Measurements from ENCODE around the gene DCUN1D2. TPM values are rescaled to one million over a fixed set of nuclear protein-coding genes. Genes with fewer than 3 reads are reported as not detected.
"Not testable (repeated sequence)": the region's sequence is repeated elsewhere in the genome, so short reads cannot be mapped to it uniquely, and the experiment has no call there.

Gene DCUN1D2
- total RNA-seq, 1 donor from 2014 or later, result 15.1 TPM

DNA sequence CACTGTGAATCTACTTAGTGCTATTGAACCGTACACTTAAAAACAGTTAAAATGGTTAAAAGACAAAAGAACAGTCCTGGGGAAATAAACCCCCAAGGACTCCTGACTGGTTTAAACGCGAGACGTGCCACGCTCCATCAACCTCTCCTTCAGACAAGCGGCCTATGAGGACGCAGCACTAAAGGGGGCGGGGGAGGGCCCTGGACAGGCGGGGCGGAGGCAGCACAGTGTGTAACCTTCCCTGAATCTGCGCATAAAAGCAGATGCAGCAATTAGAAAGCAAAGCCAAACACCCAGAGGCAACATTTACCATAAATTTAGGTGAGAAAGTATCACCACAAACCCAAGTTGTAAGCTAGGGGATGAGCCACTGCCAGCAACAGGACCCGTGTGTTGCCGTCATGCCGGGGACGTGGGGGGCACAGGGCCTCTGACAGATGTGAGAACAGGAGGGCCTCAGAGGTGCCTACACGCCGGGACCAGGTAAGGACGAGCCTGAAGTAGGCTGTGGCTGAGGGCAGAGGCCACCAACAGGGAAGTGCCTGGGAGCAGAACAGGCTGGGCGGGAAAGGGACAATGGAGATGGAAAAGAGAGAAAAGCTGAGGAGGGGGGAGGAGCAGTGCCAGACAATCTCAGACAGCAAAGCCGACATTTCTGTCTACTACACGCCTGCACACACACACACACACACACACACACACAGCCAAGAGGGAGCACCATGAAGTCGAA lies 21.9 kb downstream of the DCUN1D2 start:
- DNase-seq (ENCODE audit: extremely low read depth, low read depth, low spot score), result no peak

DNA sequence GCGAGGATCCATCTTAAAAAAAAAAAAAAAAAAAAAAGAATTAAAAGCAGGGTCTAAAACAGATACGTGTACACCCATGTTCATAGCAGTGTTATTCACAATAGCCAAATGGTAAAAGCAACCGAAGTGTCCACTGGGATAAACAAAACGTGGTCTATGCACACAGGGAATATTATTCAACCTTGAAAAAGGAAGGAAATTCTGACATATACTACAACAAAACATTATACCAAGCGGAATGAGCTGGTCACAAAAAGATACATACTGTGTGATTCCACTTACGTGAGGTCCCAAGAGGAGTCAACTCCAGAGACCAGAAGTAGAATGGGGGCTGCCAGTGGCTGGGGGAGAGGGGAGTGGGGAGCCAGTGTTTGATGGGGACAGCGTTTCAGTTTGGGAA lies 22.5 kb downstream of the DCUN1D2 start:
- no peak for DNase-seq (ENCODE audit: extremely low read depth, low read depth, low spot score)

DNA sequence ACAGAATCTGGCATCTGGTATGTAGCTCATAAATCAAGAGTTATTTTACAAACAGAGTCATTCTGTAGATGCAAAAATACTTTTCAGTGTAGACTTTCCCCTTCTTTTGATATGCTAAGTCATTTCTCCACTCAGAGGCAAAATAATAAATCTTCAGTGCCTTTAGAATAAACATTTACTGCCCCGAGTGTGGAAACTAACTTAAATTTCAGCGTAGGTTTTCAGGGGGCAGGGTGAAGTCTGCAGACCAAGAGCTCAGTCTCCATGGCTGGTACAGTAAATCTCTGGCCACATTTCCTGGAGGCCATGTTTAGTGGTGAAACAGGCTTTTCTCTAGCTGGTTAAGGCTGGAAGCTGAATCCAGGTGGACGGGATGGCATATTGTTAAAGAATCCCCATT lies 24.1 kb downstream of the DCUN1D2 start:
- DNase-seq (ENCODE audit: extremely low read depth, low read depth, low spot score), result no peak

DNA sequence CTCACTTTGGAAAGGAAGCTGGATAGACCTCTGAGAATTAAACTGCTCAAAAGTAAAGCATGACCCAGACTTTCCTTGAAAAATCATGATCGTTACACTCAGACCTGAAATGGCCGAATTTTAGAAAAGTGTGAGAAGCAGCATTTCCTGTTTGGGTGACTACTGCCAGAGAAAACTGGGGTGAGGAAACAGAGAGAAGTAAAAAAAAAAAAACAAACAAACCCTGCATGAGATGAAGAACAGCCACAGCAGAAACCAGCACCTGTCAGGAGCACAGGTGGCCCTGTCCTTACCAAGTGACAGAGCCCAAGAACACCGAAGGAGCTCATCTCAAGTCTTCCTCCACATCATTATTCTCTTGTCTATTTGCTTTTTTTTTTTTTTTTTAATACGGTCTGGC lies 25.2 kb downstream of the DCUN1D2 start:
- no peak for DNase-seq (ENCODE audit: extremely low read depth, low read depth, low spot score)

DNA sequence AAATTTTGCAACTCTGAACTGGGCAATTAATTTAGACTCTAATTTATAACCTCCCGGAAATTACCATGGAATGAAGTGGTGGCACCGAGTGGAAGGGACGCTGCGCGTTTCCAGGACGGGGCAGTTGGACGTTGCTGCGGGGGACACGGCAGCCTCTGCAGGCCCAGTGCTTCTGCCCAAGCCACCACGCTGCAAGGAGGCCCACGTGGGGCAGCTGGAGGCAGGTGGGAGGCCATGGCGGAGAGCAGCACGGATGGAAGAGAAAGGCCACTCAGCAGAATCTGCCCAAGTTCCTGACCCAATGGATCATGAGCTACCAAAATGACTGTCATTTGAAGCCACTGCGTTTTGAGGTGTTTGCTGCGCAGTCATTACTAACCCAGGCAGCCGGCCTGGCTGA lies 26.0 kb downstream of the DCUN1D2 start:
- DNase-seq (ENCODE audit: extremely low read depth, low read depth, low spot score), result no peak

DNA sequence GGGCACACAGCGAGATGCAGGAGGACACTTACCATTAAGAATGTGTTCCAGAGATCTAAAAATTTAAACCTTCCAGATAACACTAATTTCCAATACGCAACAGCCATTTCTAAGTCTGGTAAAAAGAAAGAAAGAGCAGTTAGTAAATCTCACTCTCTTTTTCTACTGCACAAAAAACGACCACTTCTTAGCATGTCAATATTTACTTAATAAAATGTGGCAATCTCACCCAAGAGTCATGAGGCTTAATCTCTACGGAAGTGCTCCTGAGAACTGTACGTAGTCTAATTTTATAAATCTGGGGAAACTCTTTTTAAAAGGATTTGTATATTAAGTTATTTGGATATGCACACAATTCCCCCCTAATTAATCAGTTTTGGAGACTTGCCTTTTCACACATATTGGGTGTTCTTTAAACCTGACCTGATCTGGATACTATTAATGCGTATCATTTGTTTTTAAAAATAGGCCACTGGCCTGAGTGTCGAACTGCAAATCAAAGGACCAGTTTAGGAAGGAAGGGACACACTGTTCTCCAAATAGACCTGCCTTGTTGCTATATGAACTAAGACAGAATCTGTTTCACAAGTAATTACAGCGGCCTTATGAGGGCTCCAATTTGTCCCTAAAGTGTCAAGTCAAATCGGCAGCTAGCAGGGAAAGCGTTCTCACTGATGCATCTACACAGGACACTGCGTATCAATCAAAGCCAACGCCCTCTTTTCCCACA lies 29.3 kb downstream of the DCUN1D2 start:
- DNase-seq (ENCODE audit: extremely low read depth, low read depth, low spot score), result no peak

DNA sequence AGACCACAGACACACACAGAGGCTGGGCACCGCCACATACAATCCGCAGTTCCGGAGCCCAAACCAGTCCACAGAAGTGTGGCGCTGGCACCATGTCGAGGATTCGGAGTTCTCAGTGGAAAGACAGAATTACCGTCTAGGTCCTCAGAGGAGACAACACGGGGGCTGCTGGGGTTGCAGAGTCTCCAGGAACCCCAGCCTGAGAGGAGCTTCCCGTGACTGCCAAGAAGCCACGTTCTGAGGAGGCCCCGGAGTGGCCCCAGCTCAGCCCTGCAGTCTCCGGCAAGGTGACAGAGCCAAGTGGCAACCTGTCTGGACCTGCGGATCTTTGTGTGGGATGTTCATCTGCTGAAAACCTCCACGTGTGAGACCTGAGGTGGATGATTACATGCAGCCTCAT lies 29.9 kb downstream of the DCUN1D2 start:
- no peak for DNase-seq (ENCODE audit: extremely low read depth, low read depth, low spot score)

DNA sequence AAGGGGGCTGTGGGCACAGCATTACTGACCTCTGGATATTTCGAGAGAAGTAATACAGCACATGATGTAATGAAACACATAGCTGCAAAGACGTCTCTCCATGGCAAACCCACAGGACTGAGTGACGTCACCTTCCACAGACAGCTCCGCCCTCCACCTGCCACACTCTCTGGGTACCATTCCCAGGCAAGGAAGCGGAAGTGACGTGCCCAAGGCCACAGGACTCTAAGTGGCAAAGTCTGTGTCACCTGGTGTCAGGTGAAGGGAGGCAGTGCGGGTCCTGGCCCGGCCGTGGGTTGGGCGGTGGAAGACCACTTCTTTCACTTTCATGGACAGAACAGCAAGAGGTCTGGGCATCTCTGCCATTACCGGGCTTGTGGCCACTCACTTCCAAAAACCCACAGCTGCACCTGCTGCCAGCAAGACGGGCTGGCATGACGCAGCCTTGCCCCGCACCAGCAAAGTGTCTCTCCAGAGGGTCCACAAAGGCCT lies 30.4 kb downstream of the DCUN1D2 start:
- DNase-seq (ENCODE audit: extremely low read depth, low read depth, low spot score), result no peak

DNA sequence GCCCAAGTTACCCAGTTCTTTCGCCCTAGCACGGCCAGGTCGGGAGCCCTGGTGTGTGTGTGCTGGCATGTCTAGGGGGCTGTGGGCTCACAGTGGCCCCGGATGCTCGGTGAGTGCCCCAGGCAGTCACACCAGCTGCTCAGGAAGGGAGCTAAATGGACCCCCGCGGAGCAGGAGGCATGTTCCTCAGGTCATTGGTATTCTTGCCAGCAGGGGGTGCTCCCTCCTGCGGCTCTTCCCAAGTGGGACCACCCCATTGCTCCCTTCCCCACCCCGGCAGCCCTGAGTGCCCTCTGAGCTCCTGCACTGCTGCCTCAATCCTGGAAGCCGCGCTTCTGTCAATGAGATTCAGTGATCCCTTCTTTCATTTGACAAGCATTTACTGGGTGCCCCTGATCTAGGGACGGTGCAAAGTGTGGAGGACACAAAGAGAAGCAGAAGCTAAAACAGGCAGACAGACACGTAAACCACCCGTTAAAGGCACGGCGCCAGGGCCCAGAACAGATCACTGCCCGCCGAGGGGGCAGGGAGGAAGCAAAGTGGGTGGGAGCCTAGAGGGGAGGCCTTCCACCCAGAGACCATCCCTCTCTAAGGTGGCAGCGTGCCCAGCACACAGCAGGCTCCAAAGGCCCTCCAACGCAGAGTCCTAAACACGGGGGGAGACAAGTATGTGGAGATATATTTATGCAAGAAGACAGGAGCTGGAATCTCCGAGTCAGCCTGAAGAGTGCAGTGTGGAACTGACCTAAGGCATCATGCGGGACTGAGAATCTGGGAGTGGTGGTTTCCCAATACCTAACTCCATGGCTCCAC lies 32.1 kb downstream of the DCUN1D2 start:
- no peak for DNase-seq (ENCODE audit: extremely low read depth, low read depth, low spot score)

DNA sequence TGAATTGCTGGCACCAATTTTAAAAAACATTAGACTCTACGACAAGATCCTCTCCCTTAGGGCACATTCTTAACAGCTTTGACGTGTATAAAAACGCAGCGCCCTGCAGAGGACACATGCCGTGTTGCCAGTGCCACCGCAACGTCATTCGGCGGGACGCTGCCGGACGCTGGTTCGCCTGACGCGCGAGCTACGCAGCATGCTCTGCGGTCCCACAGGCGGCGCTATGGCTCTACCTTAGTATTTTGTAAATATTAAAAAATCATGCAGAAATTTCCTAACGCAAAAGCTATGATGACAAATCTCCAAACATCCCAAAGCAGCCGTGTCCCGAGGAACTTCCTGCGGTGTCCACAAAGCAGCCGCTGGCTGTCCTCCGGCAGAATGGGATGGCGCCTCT lies 33.0 kb downstream of the DCUN1D2 start:
- no peak for DNase-seq (ENCODE audit: extremely low read depth, low read depth, low spot score)

DNA sequence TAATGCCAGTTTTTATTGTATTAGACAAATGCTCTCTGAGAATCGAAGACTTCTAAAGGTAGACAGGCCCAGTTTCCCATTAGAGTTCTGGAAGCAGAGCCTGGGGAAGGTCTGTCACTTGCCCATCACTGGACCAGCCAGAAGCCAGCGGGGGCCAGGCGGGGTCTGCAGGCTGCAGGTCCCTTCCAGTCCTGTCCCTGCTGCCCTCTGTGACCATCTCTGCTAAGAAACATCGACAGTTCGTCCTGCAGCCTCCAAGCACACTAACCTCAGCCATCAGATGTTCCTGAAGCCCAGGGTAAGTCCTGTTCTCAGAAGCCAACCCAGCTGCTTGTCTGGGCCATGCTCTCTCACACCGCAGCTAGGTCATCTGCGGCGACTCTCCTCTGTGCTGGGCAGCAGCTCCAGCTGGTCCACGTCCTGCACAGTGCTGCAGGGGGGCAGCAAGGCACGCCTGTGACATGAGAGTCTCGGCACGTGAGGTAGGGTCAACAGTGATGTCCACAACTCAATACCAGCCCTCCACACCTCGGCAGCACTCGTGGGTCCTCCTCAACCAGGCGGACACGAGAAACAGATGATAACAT lies 34.3 kb downstream of the DCUN1D2 start:
- no peak for DNase-seq (ENCODE audit: extremely low read depth, low read depth, low spot score)

DNA sequence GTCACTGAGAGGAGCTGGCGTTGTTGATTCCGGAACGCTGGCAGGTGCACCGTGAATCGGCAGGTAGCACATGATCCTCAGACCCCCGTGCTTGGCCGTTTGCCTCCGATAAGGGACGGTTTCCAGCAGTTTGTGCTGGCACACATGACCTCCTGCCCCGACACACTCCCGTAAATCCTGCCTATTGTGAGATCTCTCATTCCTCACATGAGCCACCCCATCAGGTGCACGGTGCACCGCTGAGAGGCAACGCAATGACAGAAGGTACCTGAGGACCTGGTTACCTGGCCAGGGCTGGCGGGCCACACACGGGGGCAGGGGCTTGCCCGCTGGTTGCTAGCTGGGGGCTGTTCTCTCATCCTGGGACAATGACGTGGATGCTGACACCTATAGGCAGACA lies 35.1 kb downstream of the DCUN1D2 start:
- DNase-seq (ENCODE audit: extremely low read depth, low read depth, low spot score), result no peak

DNA sequence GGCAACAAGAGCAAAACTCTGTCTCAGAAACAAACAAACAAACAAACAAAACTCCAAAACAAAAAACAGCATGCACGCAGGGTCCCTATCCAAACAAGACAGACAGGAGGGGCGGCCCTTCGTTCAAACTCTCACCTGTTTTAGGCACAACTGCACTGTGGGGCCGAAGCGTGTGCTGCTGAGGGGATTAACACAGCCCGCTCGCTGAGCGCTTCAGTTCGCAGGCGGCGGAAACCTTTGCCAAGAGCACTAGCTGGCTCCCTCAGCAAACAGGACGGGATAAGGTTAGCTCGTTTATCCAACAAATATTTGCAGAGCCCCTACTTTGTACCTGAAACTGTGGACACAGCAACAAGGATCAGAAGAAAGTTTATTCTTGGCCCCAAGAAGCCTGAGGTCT lies 35.6 kb downstream of the DCUN1D2 start:
- DNase-seq (ENCODE audit: extremely low read depth, low read depth, low spot score), result no peak

DNA sequence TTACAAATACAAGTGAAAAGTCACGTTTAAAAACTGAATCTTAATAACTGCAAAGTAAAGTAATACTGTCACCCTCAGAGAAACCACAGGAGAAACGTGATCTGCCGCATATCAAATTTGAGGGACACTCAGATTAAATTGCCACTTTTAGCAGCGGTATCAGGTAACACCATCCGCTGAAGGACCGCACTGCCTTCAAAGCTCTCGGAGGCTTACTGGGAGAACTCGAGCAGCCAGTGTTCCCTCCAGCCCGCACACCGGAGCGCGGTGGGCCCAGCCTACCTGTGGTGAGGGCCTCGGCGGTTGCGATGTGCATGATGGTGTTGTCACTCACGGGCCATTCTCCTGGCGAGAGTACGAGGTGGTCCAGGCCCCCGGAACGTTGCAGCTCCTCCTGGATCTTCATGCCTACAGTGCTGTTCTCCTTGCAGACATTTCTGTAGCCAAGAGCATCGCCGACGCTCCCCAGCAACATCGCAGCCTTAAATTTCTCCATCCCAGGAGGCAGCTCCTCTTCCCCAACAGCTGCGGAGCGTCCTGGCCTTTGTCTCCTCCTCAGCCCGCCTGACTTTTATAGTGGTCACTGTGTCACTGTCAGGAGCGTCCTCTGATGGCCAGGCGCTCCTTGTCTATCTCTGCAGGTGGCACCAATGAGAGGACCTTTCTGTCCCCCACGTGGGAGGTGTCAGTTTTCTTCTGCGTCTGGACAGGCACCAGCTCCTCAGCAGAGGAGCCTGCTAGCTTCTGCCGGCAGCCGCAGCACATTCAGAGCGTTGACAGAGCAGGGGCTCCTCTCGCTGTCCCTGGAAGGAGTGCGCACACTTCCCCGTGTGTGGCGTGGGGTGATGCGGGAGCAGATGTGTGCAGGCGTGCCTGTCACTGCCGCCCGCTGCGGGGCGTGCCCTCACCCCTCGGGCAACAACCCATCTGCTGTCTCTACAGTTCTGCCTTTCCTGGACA lies 37.3 kb downstream of the DCUN1D2 start, which contains the start of gene ADPRHL1:
Gene ADPRHL1, minus strand, starts transcription at position 547 of the 960 bp plus-strand sequence. Its CDS starts 51 bp downstream, at position 496.
- DNase-seq (ENCODE audit: extremely low read depth, low read depth, low spot score), result no peak

DNA sequence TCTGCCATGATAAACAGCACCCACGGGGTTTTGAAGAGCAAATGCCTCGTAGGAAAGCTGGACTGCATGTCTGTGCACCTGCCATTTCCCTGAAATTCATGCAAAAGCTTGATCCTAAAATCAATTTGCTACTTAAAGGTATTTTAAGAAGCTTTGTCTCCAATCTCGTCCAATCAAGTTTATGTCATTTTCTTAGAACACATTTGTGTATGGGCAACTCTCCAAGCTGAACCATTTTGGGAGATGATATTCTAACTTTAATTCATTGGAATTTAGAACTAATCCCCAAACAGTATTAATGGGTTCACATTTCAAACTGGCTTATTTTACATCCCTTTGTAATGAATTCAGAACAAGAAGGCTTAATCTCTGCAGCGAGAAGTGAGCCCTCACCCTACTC lies 38.0 kb downstream of the DCUN1D2 start:
- no peak for DNase-seq (ENCODE audit: extremely low read depth, low read depth, low spot score)

DNA sequence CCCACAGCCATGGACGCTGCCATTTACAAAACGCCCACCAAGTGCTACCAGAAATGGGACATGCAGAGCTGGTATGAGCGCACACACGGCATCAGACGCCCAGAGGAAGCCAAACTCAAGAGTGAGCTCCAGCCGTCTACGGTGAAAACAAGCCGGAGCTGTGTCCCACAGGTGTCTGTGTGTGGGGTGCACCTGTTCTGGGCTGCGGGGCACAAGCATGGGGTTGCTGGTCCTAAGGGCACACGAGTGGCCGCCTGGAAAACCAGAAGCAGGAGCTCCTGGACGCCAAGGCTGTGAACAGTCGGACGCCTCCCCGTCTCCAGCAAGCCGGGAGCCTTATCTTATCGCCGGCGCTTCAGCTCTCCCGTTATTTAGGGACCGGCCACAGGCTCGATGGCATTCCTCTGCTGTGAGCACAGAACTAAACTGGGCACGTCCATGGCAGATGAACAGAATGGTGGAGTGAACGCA lies 38.5 kb downstream of the DCUN1D2 start:
- no peak for DNase-seq (ENCODE audit: extremely low read depth, low read depth, low spot score)

DNA sequence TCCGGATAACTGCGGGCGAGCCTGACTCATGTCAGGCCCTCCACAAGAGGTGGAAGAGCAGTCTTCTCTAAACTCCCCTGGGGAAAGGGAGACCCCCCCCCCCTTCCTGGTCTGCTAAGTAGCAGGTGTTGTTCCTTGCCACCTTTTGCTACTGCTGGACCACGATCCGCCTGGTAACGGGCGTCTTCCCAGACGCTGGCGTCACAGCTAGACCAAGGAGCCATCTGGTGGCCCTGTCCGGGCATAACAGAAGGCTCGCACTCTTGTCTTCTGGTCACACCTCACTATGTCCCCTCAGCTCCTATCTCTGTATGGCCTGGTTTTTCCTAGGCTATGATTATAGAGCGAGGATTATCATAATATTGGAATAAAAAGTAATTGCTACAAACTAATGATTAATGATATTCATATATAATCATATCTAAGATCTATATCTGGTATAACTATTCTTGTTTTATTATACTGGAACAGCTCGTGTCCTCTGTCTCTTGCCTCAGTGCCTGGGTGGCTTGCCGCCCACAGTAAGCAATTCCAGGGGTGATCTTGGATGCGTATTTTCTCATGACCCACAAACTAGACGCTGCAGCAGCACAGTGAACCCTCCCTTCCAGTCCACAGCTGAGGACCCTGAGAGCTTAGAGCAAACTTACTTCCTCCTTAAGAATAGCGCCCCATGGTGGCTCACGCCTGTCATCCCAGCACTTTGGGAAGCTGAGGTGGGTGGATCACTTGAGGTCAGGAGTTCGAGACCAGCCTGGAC lies 39.5 kb downstream of the DCUN1D2 start:
- not testable (repeated sequence) for DNase-seq (ENCODE audit: extremely low read depth, low read depth, low spot score)

DNA sequence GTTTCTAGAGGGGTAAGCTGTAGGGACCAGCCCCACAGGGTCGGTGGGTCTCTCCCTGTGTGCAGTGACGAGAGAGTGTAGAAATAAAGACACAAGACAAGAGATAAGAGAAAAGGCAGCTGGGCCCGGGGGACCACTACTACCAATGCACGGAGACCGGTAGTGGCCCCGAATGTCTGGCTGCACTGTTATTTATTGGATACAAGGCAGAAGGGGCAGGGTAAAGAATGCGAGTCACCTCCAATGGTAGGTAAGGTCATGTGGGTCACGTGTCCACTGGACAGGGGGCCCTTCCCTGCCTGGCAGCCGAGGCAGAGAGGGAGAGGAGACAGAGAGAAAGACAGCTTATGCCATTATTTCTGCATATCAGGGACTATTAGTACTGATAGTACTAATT lies 40.2 kb downstream of the DCUN1D2 start:
- not testable (repeated sequence) for DNase-seq (ENCODE audit: extremely low read depth, low read depth, low spot score)
